Heart left ventricle (tissue), 13 donors: ENCODE data around the gene TPRKB.

Experiments used
- CTCF ChIP-seq, 12 donors: fragments of 200-600 bp; sonication (generic) in 4 of 12; IDR thresholded peaks; one replicate each; pipeline versions ENCODE4 v1.5.0 to v1.8.0; 2018 to 2022; ENCODE audit warnings: antibody characterized with exemption in 12 of 12, mild to moderate bottlenecking in 5 of 12
- POLR2A ChIP-seq, 2 donors: fragments of 450-650 bp; IDR thresholded peaks; one replicate each; pipeline ENCODE4 v1.6.1; 2017; ENCODE audit warnings: antibody characterized with exemption in 2 of 2, mild to moderate bottlenecking in 2 of 2, moderate library complexity in 2 of 2
- donor health status: ischemic (EF 13 %, LVEDD 7.1; RV severe dilation, severe dysfunction).
- donor health status: DM: no; HTN: yes; CAD: no.
- donor health status: DM: no; HTN: no; CAD: no.
- donor health status: ischemic (EF 25% LVEDD 6.9; RV normal size, moderate dysfunction).
- donor health status: ischemic (EF 25% LVEDD 5.7; RV mildly dilated, moderate dysfunction).
- donor health status: ischemic (EF 35%, LVEDD 5.7; RV mildly dilated, moderate dysfunction).
- donor health status: nonischemic (EF 11% LVEDD 7.7; RV severe dilation, severe dysfunction).
- donor health status: DM: yes; HTN: yes; CAD: no.
- donor health status: PGD.
- donor health status: ischemic (EF 29% LVEDD 5.4; RV normal size, mild dysfunction).
- donor health status: nonischemic (EF 23%, LVEDD 6.1; RV moderate dilation, normal function).

- TF ChIP-seq CTCF (IDR thresholded peaks at IDR 0.05) (no peak), POLR2A (IDR thresholded peaks at IDR 0.05) (no peak)
These were observed 18.7 kb downstream of the TPRKB start for GRCh38 chr2:73718421-73718820.
